DMS53 treated with DMSO at 0.1 percent for 48 hours (cell line): Measurements from ENCODE around the gene SLC46A3.
"Not testable (repeated sequence)": the region's sequence is repeated elsewhere in the genome, so short reads cannot be mapped to it uniquely, and the experiment has no call there.

Source experiments
- DNase-seq: peaks from one replicate; lab custom pipeline; 2025; ENCODE audit not compliant: unreplicated experiment; lab: John Stamatoyannopoulos, UW

The SLC46A3 gene

DNA sequence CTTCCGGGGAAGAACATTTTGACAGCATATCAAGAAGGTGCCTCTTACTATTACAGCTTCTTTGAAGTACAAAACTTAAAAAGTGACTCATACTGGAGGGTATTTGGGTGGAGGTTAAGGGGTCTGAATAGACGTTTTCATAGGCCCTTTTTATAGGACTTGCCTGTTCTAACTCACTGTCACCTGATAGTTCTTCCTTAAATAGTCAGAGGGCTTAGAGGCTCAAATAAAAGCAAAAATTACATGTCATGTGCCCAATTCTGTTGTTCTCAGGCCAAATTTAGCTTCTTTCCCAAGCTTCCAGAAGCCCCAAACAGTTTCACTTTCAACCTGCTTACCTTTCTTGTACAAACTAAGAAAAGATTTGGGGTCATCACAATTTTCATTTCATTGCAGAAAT lies 16.1 kb upstream of the SLC46A3 start:
- no peak for DNase-seq

- DNase-seq: no peak
These were observed 12.0 kb upstream of the SLC46A3 start for GRCh38 chr13:28730762-28731161.

GRCh38 chr13:28729541-28729940 lies 10.8 kb upstream of the SLC46A3 start:
- DNase-seq: no peak

DNA sequence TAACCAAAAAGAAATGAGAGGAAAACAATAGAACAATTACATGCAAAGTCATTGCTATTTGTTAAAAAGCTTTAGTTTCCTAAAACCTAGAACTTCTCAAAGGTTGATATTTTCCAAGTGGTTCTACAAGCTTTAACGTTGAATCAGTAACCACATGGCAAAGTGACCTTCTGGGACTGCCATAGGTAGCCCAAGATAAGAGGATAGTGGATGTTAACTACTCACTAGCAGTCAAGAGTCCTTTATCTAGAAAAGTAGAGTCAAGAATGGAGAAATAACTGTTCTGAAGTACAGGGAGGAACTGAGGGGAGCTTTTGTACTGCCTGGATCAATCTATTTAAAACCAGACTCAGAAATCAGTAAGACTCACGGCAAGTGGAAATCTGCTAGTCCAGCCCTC lies 9.9 kb upstream of the SLC46A3 start:
- no peak for DNase-seq

DNA sequence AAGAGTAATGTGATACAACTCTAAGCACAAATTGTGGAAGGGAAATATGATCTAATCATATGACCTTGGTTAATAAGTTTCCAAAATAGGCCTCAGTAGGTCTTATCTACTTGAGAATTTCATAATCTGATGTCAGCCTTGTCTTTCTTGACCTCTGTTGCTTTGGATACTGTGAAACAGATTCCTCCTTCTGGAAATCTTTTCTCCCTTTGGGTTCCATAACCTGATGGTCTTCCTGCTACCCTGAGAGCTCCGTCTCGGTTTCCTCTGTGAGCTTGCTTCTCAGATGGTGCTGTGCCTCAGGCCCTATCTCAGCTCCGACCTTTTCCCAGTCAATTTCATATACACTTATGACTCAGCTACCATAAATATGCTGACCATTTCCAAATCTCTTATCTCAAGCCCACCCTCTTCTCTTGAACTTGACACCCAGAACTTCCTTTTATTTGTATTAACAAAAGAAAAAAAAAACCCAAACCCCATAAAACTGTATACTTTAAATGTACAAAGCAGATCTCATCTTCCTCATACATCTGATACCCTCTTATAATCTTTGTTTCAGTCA lies 6.4 kb upstream of the SLC46A3 start:
- no peak for DNase-seq

GRCh38 chr13:28723806-28724205 lies 5.0 kb upstream of the SLC46A3 start:
- DNase-seq: no peak

DNA sequence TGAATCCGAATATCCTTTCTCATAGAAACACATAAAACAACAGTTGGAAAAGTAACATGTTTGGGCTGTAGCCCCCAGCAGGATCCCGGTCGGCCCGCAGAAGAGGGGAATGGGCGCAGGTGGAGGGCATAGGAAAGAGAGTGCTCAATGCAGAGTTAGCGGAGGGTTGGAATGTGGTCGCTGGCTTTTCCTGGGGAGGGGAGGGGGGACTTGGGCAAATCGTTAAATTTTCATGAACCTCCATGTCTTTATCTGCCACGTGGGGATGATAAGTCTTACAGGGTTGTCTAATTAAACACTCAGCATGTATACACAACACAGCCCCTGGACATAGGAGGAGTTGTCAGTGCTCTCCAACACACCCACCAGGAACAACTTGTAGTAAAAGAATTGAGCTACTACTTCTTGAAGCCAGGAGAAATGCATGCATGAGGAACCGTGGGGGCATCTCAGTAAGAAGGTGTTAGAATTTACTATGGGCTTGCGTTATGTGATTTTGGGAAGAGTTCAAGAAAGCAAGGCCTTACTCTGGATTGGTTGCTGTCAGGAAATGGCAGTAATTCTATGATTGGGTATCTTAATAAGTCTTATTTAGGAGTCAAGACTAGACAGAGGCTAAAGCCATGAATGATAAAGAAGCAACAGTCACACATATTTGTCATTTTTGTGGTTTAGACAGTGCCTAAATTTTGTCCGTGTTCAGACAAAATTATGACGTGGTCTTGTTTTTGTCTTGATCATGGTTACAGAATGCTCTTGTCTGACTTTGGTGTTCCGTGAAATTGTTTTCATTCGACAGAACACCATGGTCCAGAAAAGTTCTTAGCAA lies 671 bp upstream of the SLC46A3 start:
- no peak for DNase-seq

DNA sequence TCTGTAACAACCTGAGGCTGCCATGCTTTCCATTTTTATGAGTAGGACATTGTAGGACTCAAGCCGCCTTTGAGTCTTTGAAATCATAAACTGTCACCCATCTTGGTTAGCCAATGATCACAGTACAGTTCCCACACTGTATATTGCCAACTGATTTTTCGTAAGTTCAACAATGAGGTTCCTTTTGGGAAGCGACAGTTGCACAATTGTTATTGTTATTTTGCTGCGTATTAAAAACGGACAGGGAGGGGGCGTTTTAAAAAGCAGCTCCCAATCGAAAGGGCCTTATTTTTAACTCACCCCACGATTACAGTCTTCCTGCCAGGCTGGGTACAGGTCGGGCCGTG lies 601 bp downstream of the SLC46A3 start:
- DNase-seq: no peak

DNA sequence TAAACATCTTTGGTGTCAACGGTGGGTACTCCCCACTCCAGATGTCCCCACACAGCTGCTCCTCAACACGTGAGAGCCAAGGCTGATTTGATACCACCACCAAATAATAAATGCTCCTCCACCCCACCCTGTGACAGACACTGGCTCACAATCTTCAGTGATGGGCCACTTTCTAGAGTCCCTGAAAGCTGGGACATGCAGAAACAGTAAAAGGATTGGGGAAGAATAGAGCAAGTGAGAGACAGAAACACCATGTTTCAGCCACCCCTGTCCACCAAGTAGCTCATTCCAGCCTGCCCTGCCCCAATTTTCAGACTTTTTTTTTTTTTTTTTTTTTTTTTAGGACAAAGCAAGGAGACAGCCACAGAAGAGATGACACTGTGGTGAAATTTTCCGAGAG lies 1.6 kb downstream of the SLC46A3 start:
- no peak for DNase-seq

DNA sequence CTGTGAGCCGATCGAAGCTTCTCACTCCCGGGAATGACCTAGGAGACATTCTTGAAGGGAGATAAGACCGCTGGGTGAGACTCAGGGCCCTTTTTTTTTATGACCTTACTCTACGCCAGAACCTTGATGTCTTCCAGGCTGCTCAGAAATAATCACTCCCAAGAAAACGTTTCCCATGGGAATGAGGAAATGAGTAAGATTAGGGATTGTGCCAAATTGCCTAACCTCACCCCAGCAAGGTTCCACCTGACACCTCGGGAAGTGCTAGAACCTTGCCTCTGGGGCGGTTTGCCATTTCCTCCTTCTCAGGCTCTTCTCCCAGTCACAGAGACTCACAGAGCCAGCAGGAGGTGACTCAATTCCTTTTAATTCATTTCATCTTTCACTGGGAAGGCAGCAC lies 2.3 kb downstream of the SLC46A3 start:
- DNase-seq: no peak

DNA sequence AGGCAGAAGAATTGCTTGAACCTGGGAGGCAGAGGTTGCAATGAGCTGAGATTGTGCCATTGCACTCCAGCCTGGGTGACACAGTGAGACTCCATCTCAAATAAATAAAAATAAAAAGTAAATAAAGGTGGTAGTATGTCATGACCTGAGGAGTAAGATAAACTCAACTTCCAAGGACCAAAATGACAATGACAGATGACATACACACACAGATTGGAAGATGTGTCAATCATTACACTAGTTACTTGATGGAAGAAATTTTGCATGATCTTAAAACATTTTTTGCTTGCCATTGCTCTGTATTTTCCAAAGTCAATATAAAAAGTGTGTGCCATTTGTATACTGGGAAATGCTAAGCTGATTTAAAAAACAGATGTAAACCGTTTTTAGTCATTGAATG lies 4.1 kb downstream of the SLC46A3 start:
- no peak for DNase-seq

DNA sequence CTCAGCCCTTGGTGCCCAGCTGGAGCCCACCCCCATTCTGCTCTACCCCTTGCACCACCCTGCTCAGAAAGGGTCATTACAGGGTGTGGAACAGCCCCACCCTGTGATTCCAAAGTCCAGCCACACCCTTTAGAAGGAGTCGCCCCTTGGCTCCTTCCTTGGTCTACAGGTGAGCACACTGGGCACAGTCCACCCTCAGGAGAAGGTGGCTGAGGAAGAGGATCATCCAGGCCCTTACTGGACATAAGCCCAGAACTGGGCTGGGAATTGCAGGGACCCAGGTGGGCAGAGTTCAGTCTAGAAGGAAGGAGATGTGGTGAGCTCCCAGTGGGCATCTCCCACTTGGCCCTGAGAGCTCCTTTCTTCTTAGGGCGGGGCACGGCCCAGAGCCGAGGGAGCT lies 8.6 kb downstream of the SLC46A3 start:
- no peak for DNase-seq

DNA sequence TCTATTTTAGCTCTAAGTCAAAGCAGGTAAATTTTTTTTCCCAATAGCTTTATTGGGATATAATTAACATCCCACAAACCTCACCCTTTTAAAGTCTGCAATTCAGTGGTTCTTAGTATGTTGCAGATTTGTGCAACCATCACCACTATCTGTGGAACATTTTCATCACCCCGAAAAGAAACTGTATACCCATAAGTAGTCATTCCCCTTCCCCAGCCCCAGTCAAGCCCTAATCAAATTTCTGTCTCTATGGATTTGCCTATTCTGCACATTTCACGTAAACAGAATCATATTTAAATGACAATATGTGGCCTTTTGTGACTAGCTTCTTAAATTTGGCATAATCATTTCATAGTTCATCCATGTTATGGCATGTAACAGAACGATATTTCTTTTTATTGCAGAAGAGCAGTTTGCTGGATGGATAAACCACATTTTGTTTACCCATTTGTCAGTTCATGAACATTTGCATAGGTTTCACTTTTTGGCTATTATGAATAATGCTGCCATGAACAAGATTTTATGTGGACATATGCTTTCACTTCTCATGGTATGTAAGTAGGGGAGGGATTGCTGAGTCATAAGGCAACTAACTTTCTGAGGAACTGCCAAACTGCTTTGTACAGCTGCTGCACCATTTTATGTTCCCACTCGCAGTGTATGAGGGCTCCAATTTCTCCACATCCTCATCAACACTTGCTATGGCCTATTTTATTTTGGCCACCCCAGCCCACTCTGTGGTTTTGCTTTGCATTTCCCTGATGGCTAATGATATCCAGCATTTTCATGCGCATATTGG lies 10.9 kb downstream of the SLC46A3 start:
- no peak for DNase-seq

- no peak for DNase-seq
These were observed 13.2 kb downstream of the SLC46A3 start for GRCh38 chr13:28705461-28706083.

DNA sequence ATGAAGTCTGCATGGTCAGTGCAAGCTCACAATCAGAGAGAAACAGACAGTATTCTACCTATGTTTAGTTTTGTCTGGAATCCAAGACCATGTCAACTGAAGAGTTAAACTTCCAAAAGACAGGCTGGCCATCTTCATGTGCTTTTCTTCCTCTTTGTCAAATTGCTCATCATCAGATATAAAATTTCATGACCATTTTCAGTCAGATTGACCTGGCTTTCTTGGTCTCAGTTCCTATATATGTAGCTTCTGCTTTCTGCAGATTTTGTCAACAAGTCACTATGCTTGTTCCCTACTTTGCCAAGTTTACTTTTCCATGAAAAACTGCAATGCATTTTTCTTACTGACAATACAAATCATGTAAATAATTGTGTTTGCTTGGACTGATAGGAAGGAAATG lies 13.9 kb downstream of the SLC46A3 start:
- no peak for DNase-seq

- no peak for DNase-seq
These were observed 14.5 kb downstream of the SLC46A3 start for GRCh38 chr13:28704282-28704681.

GRCh38 chr13:28699246-28699645 lies 19.5 kb downstream of the SLC46A3 start:
- no peak for DNase-seq

DNA sequence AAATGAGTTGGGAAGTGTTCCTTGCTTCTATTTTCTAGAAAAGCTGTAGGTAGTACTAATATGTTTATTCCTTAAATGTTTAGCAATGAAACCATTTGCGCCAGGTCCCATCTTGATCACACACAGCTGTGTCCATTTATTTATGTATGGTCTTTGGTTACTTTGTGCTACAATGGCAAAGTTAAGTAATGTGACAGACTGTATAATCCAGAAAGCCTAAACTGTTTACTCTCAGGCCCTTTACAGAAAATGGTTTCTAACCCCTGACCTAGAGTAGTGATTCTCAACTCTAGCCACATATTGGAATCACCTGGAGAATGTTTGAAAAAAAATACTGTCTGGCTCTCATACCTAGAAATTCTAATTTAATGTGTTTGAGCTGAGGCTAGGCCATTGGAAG lies 21.3 kb downstream of the SLC46A3 start:
- DNase-seq: no peak

DNA sequence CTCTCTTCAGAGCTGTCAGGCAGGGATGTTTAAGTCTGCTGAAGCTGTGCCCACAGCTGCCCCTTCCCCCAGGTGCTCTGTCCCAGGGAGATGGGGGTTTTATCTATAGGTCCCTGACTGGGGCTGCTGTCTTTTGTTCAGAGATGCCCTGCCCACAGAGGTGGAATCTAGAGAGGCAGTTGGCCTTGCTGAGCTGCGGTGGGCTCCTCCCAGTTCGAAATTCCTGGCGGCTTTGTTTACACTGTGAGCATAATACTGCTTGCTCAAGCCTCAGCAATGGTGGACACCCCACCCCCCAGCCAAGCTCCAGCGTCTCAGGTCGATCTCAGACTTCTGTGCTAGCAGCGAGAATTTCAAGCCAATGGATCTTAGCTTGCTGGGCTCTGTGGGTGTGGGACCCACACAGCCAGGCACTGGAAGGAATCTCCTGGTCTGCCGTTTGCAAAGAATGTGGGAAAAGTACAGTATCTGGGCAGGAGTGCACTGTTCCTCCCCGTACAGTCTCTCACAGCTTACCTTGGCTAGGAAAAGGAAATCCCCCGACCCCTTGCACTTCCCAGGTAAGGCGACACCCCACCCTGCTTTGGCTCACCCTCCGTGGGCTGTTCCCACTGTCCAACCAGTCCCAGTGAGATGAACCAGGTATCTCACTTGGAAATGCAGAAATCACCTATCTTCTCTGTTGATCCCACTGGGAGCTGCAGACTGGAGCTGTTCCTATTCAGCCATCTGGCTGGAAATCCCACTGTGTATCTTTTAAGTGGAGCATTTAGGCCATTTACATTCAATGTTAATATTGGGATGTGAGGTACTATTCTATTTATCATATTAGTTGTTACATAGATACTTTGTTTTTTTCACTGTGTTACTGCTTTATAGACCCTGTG lies 24.9 kb downstream of the SLC46A3 start:
- DNase-seq: not testable (repeated sequence)

DNA sequence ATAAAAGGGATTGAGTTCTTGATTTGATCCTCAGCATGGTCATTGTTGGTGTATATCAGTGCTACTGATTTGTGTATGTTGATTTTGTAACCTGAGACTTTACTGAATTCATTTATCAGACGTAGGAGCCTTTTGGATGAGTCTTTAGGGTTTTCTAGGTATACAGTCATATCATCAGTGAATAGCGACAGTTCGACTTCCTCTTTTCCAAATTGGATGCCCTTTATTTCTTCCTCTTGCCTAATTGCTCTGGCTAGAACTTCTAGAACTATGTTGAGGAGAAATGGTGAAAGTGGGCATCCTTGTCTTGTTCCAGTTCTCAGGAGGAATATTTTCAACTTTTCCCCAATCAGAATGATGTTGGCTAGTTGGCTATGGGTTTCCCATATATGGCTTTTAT lies 32.9 kb downstream of the SLC46A3 start:
- no peak for DNase-seq

GRCh38 chr13:28685114-28685513 lies 33.7 kb downstream of the SLC46A3 start:
- no peak for DNase-seq
